PC-9 (cell line): Measurements from ENCODE around the gene ZDHHC11. TPM values are rescaled to one million over a fixed set of nuclear protein-coding genes. Genes with fewer than 3 reads are reported as not detected.
"Not testable (repeated sequence)": the region's sequence is repeated elsewhere in the genome, so short reads cannot be mapped to it uniquely, and the experiment has no call there.

Experiments
- BruUV-seq: library from RNA; stranded (reverse); fragments of 400-500 nt; replicated peaks from 2 replicates; lab custom pipeline; 2021; lab: Mats Ljungman, UMichigan
- CTCF ChIA-PET: fragments of 300-600 bp; sonication (Branson Sonifier 250); formaldehyde crosslinking; loops from one replicate; lab custom pipeline; 2022; ENCODE audit warnings: antibody characterized with exemption; lab: Charles Lee
- POLR2A ChIA-PET: fragments of 300-600 bp; sonication (Branson Sonifier 250); formaldehyde crosslinking; loops from one replicate; lab custom pipeline; 2022; ENCODE audit warnings: antibody characterized with exemption; ENCODE audit not compliant: unreplicated experiment; lab: Charles Lee
- DNase-seq, 2 experiments: peaks; one replicate each; pipeline versions ENCODE4 v3.0.0 to v3.0.0-alpha.2; 2015 to 2022; ENCODE audit warnings: mixed read lengths in 1 of 2
- H2AFZ ChIP-seq: fragments of 200-600 bp; sonication (generic); 2 replicates; pipeline ENCODE4 v1.8.1; 2017; ENCODE audit warnings: antibody characterized with exemption
- H3F3A ChIP-seq: fragments of 200-600 bp; sonication (generic); 2 replicates; pipeline ENCODE4 v1.8.1; 2017; ENCODE audit warnings: antibody characterized with exemption, mild to moderate bottlenecking, low read depth; ENCODE audit not compliant: insufficient read depth
- H3K27ac ChIP-seq: fragments of 200-600 bp; sonication (generic); 2 replicates; pipeline ENCODE4 v1.6.1; 2016; ENCODE audit warnings: mixed run types
- H3K27me3 ChIP-seq: fragments of 200-600 bp; sonication (generic); 2 replicates; pipeline ENCODE4 v1.6.1; 2016; ENCODE audit warnings: low read depth, mixed run types; ENCODE audit not compliant: insufficient read depth
- H3K36me3 ChIP-seq: fragments of 200-600 bp; sonication (generic); 2 replicates; pipeline ENCODE4 v1.6.1; 2016; ENCODE audit warnings: low read depth, mixed run types
- H3K4me1 ChIP-seq: fragments of 200-600 bp; sonication (generic); replicated peaks from 2 replicates; pipeline ENCODE4 v1.6.1; 2016; ENCODE audit warnings: mixed run types; ENCODE audit not compliant: insufficient read depth
- H3K4me2 ChIP-seq: fragments of 200-600 bp; sonication (generic); 2 replicates; pipeline ENCODE4 v1.6.1; 2017; ENCODE audit warnings: mixed run types
- H3K4me3 ChIP-seq: fragments of 200-600 bp; sonication (generic); 2 replicates; pipeline ENCODE4 v1.6.1; 2016; ENCODE audit warnings: mixed run types
- H3K79me2 ChIP-seq: fragments of 200-600 bp; sonication (generic); 2 replicates; pipeline ENCODE4 v1.6.1; 2017; ENCODE audit warnings: low read depth, mixed run types
- H3K9me2 ChIP-seq: fragments of 200-600 bp; sonication (generic); 2 replicates; pipeline ENCODE4 v1.8.1; 2017; ENCODE audit warnings: mild to moderate bottlenecking; ENCODE audit not compliant: insufficient read depth
- H3K9me3 ChIP-seq: fragments of 200-600 bp; sonication (generic); 2 replicates; pipeline ENCODE4 v1.8.1; 2016; ENCODE audit warnings: low read depth; ENCODE audit not compliant: insufficient read depth
- H4K20me1 ChIP-seq: fragments of 200-600 bp; sonication (generic); 2 replicates; pipeline ENCODE4 v1.8.1; 2017; ENCODE audit not compliant: insufficient read depth
- CTCF ChIP-seq: fragments of 200-600 bp; sonication (generic); conservative IDR thresholded peaks from 2 replicates; pipeline ENCODE4 v1.6.1; 2017; ENCODE audit warnings: mixed run types, antibody characterized with exemption, mild to moderate bottlenecking, moderate library complexity
- EZH2 ChIP-seq: fragments of 200-600 bp; sonication (generic); IDR thresholded peaks from 2 replicates; pipeline ENCODE4 v1.8.0; 2017; ENCODE audit warnings: antibody characterized with exemption, low read depth
- intact Hi-C: fragments of 100-400 bp; cut with micrococcal nuclease; formaldehyde crosslinking; loops from one replicate; pipeline ENCODE4 v1.10.0; 2022; ENCODE audit not compliant: unreplicated experiment
- total RNA-seq: library from RNA; stranded (reverse); gene quantifications from 2 replicates; pipeline ENCODE4 v1.2.3, GENCODE V29; 2021

The ZDHHC11 gene
- total RNA-seq, 1 experiment from 2014 or later: 13.1 TPM

DNA sequence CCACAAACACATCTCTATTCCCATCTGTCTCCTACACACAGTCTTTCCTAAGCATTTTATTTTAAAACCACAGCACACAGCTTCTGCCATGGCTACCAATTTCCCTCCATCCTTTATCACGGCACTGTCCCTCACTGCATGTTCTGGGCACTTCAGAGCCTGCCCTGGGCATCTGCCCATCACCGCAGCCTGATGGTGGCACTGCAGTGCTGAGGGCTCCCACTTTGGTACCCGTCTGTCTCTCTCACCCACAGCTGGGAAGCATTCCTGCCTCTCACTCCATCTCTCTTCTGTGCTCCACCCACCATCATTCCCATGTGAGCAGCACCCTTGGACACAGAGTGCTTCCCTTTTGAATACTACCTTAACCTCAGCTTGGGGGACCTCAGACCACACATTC is 31.7 kb downstream of the ZDHHC11 start:
- Histone ChIP-seq H3F3A (no peaks in the 10 kb centered on the region), H3K9me2 (no peaks in the 10 kb centered on the region), H3K79me2 (no peaks in the 10 kb centered on the region), H3K36me3 (no peaks in the 10 kb centered on the region), H4K20me1 (0 out of 2 replicates have a peak, but pooled peaks cover 5% of the 10 kb centered on the region), H3K9me3 (no peaks in the 10 kb centered on the region), H3K4me1 (no peaks in the 10 kb centered on the region), H3K4me3 (no peak overlapping the region), H3K27ac (no peak overlapping the region), H3K4me2 (no peak overlapping the region), H2AFZ (no peak overlapping the region), H3K27me3 (peaks cover 92% of the 10 kb centered on the region)
- ChIA-PET CTCF (no interaction called here), POLR2A (no interaction called here)
- no peak for DNase-seq
- BruUV-seq: no TSS peak
- TF ChIP-seq EZH2 (no peak), CTCF (no peak)
- intact Hi-C loops: no loop called here

- Histone ChIP-seq H3K27me3 (peaks cover 90% of the 10 kb centered on the region), H3K4me1 (no peaks in the 10 kb centered on the region), H3K9me3 (no peaks in the 10 kb centered on the region), H3K4me2 (no peak overlapping the region), H3K36me3 (no peaks in the 10 kb centered on the region), H3K27ac (no peak overlapping the region), H2AFZ (no peak overlapping the region), H3K79me2 (no peaks in the 10 kb centered on the region), H3K9me2 (no peaks in the 10 kb centered on the region), H3K4me3 (no peak overlapping the region), H3F3A (no peaks in the 10 kb centered on the region), H4K20me1 (0 out of 2 replicates have a peak, but pooled peaks cover 5% of the 10 kb centered on the region)
- ChIA-PET CTCF (no interaction called here), POLR2A (no interaction called here)
- DNase-seq: no peak
- TF ChIP-seq EZH2: no peak
- TF ChIP-seq CTCF: no peak
- BruUV-seq: no TSS peak
- intact Hi-C loops: no loop called here
Observed at GRCh38 chr5:816176-816575, 34.6 kb downstream of the ZDHHC11 start.

DNA sequence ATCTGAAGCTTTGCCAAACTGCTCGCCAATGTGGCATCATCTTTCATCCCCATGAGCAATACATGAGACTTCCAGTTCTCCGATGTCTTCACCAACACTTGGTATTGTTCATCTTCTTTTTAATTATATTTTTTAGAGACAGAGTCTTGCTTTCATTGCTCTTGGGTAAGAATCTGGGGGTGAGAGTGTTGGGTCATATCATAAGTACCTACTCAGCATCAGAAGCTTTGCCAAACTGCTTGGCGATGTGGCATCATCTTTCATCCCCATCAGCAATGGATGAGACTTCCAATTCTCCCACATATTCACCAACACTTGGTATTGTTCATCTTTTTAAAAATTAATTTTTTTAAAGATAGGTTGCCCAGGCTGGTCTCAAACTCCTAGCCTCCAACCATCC is 35.3 kb downstream of the ZDHHC11 start:
- no peaks in the 10 kb centered on the region for H3K9me3 ChIP-seq
- H4K20me1 ChIP-seq: 0 out of 2 replicates have a peak, but pooled peaks cover 5% of the 10 kb centered on the region
- no peak overlapping the region for H3K4me2 ChIP-seq
- no peaks in the 10 kb centered on the region for H3F3A ChIP-seq
- intact Hi-C loops: no loop called here
- DNase-seq: no peak
- ChIA-PET CTCF (no interaction called here), POLR2A (no interaction called here)
- no TSS peak for BruUV-seq
- no peaks in the 10 kb centered on the region for H3K79me2 ChIP-seq
- no peak overlapping the region for H3K4me3 ChIP-seq
- no peak for TF ChIP-seq EZH2
- no peak for TF ChIP-seq CTCF
- no peaks in the 10 kb centered on the region for H3K9me2 ChIP-seq
- no peaks in the 10 kb centered on the region for H3K36me3 ChIP-seq
- no peak overlapping the region for H3K27ac ChIP-seq
- H2AFZ ChIP-seq: no peak overlapping the region
- H3K4me1 ChIP-seq: no peaks in the 10 kb centered on the region
- H3K27me3 ChIP-seq: peaks cover 87% of the 10 kb centered on the region

DNA sequence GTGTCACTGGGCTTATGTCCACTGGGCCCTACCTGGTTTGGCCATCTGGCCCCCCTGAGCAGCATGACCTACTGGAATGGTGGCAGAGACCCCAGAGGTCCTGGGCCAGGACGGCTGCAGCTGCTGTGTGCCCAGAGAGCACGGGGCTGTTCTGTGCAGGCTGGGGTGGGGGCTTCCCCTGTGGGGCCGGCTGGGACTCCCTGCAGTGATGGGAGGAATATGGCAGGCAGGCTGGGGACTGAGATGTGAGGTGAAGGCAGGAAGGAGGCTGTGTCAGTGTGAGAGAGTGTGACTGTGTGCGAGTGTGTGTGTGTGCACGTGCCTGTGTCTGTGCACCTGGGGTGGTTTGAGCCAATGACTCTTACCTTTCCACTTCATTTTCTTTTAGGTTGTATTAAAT is 37.2 kb downstream of the ZDHHC11 start:
- H3K9me3 ChIP-seq, H3F3A ChIP-seq, DNase-seq, H3K27ac ChIP-seq, H2AFZ ChIP-seq, H3K79me2 ChIP-seq, BruUV-seq, H4K20me1 ChIP-seq, H3K4me3 ChIP-seq, POLR2A ChIA-PET, CTCF ChIA-PET, H3K9me2 ChIP-seq, H3K36me3 ChIP-seq, intact Hi-C loops, H3K4me1 ChIP-seq, H3K4me2 ChIP-seq: not testable (repeated sequence)
- H3K27me3 ChIP-seq: peaks cover 77% of the 10 kb centered on the region

DNA sequence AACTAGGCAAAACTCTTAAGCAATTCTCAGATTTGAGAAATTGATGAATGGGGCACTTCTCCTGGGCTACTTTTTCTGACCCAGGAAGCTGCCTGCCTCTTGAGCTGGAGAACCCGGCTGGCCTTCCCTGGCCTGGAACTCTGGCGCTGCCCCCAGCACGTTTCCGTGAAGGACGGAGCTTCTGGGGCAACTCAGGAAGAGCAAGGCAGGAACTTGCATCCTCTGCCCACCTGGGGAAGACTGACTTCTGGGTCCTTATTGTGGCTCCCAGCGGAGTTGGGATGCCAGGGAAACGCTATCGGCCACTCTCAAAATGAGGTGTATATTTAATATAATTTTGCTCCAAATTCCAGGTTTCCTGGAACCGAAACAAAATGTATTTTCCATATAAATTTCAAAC is 39.4 kb downstream of the ZDHHC11 start:
- H3K79me2 ChIP-seq, POLR2A ChIA-PET, H3K36me3 ChIP-seq, BruUV-seq, H3K9me2 ChIP-seq, CTCF ChIA-PET, H3K27ac ChIP-seq, H2AFZ ChIP-seq, H3F3A ChIP-seq, intact Hi-C loops, H3K4me3 ChIP-seq, DNase-seq, H4K20me1 ChIP-seq, H3K4me2 ChIP-seq, H3K9me3 ChIP-seq, H3K4me1 ChIP-seq: not testable (repeated sequence)
- H3K27me3 ChIP-seq: peaks cover 74% of the 10 kb centered on the region
